SU-DHL-6 (cell line): Measurements from ENCODE around the gene TIPRL.

Experiments
- H2AFZ ChIP-seq: fragments of 200-600 bp; sonication (generic); 2 replicates; pipeline ENCODE4 v1.6.1; 2014; ENCODE audit warnings: low read depth, mild to moderate bottlenecking, moderate library complexity, mixed read lengths, antibody characterized with exemption, low read length; ENCODE audit not compliant: severe bottlenecking
- H3F3A ChIP-seq: fragments of 200-600 bp; shearing (Covaris generic); 2 replicates; pipeline ENCODE4 v1.6.0; 2016; ENCODE audit warnings: antibody characterized with exemption, mild to moderate bottlenecking; ENCODE audit not compliant: insufficient read depth
- H3K27ac ChIP-seq: fragments of 200-600 bp; sonication (generic); 2 replicates; pipeline ENCODE4 v1.5.1; 2016; ENCODE audit warnings: low read depth, mild to moderate bottlenecking, low read length, moderate library complexity, mixed read lengths
- H3K27me3 ChIP-seq: fragments of 200-600 bp; sonication (generic), shearing (Covaris generic); 2 replicates; pipeline ENCODE4 v1.6.0; 2014; ENCODE audit warnings: mild to moderate bottlenecking, low read length
- H3K36me3 ChIP-seq: fragments of 200-600 bp; sonication (generic); 2 replicates; pipeline ENCODE4 v1.6.1; 2014; ENCODE audit warnings: mild to moderate bottlenecking, low read length, mixed read lengths
- H3K4me2 ChIP-seq: fragments of 300-600, 200-600 bp; shearing (Covaris generic), sonication (generic); 2 replicates; pipeline ENCODE4 v1.6.0; 2014; ENCODE audit warnings: low read length, low read depth, mild to moderate bottlenecking; ENCODE audit not compliant: poor library complexity, severe bottlenecking
- H3K4me3 ChIP-seq: fragments of 200-600 bp; sonication (generic); 2 replicates; pipeline ENCODE4 v1.5.1; 2014; ENCODE audit warnings: antibody characterized with exemption, low read length, mild to moderate bottlenecking, mixed read lengths; ENCODE audit not compliant: insufficient read depth, poor library complexity, severe bottlenecking
- H3K79me2 ChIP-seq: fragments of 200-600 bp; sonication (generic); 2 replicates; pipeline ENCODE4 v1.6.1; 2014; ENCODE audit warnings: mild to moderate bottlenecking, low read length, moderate library complexity; ENCODE audit not compliant: insufficient read depth
- H3K9ac ChIP-seq: fragments of 200-600 bp; sonication (generic); 2 replicates; pipeline ENCODE4 v1.7.0; 2014; ENCODE audit warnings: mild to moderate bottlenecking, low read length
- H3K9me2 ChIP-seq: fragments of 200-600 bp; sonication (generic); replicated peaks from 2 replicates; pipeline ENCODE4 v1.6.1; 2014; ENCODE audit warnings: low read length; ENCODE audit not compliant: insufficient read depth
- H3K9me3 ChIP-seq: fragments of 200-600 bp; sonication (generic); 2 replicates; pipeline ENCODE4 v1.6.1; 2014; ENCODE audit warnings: low read length, mixed read lengths; ENCODE audit not compliant: insufficient read depth
- H4K20me1 ChIP-seq: fragments of 200-600 bp; sonication (generic); 2 replicates; pipeline ENCODE4 v1.6.1; 2014; ENCODE audit warnings: low read depth, mild to moderate bottlenecking, antibody characterized with exemption, low read length, moderate library complexity, mixed read lengths
- CTCF ChIP-seq: fragments of 200-600 bp; sonication (generic); IDR thresholded peaks from one replicate; pipeline ENCODE4 v1.5.1; 2017; ENCODE audit warnings: antibody characterized with exemption, mild to moderate bottlenecking, low read length, moderate library complexity; ENCODE audit not compliant: insufficient read depth, poor library complexity, severe bottlenecking
- EZH2phosphoT487 ChIP-seq: fragments of 200-600 bp; sonication (generic), shearing (Covaris generic); conservative IDR thresholded peaks from 2 replicates; pipeline ENCODE4 v1.6.1; 2018; ENCODE audit warnings: mild to moderate bottlenecking, antibody characterized with exemption, low read length, moderate library complexity, mixed read lengths

TIPRL gene

GRCh38 chr1:168236836-168237611, 58.3 kb downstream of the TIPRL start:
- Histone ChIP-seq H3K79me2 (no peaks in the 10 kb centered on the region), H2AFZ (no peak overlapping the region), H3K9ac (no peak overlapping the region), H3K27me3 (no peaks in the 10 kb centered on the region), H3K9me3 (no peaks in the 10 kb centered on the region), H3K36me3 (peaks cover 16% of the 10 kb centered on the region; the same call in 1 of the 2 replicates), H3K4me3 (no peak overlapping the region), H3K9me2 (no peaks in the 10 kb centered on the region), H4K20me1 (no peaks in the 10 kb centered on the region), H3K4me2 (no peak overlapping the region), H3F3A (no peaks in the 10 kb centered on the region), H3K27ac (no peak overlapping the region)
- no peak for TF ChIP-seq EZH2phosphoT487
- no peak for TF ChIP-seq CTCF

- Histone ChIP-seq H2AFZ (no peak overlapping the region), H3K9me2 (no peaks in the 10 kb centered on the region), H3K4me3 (no peak overlapping the region), H3K9ac (no peak overlapping the region), H3K9me3 (no peaks in the 10 kb centered on the region), H3K79me2 (0 out of 2 replicates have a peak, but pooled peaks cover 20% of the 10 kb centered on the region), H3K27ac (no peak overlapping the region), H3F3A (no peaks in the 10 kb centered on the region; the same call in 1 of the 2 replicates), H4K20me1 (no peaks in the 10 kb centered on the region), H3K4me2 (no peak overlapping the region), H3K36me3 (peaks cover 12% of the 10 kb centered on the region; the same call in 1 of the 2 replicates), H3K27me3 (no peaks in the 10 kb centered on the region)
- TF ChIP-seq CTCF: no peak
- TF ChIP-seq EZH2phosphoT487: no peak
These were observed 64.4 kb downstream of the TIPRL start for GRCh38 chr1:168243198-168243597.

- no peaks in the 10 kb centered on the region; the same call in 1 of the 2 replicates for H3F3A ChIP-seq
- H3K27ac ChIP-seq: no peak overlapping the region
- peaks cover 12% of the 10 kb centered on the region; the same call in 1 of the 2 replicates for H3K36me3 ChIP-seq
- H4K20me1 ChIP-seq: no peaks in the 10 kb centered on the region
- 0 out of 2 replicates have a peak, but pooled peaks cover 20% of the 10 kb centered on the region for H3K79me2 ChIP-seq
- H3K9me2 ChIP-seq: no peaks in the 10 kb centered on the region
- H2AFZ ChIP-seq: no peak overlapping the region
- H3K4me3 ChIP-seq: no peak overlapping the region
- H3K27me3 ChIP-seq: no peaks in the 10 kb centered on the region
- no peak for TF ChIP-seq EZH2phosphoT487
- no peak for TF ChIP-seq CTCF
- no peak overlapping the region for H3K4me2 ChIP-seq
- H3K9ac ChIP-seq: no peak overlapping the region
- no peaks in the 10 kb centered on the region for H3K9me3 ChIP-seq
These were observed 65.0 kb downstream of the TIPRL start for GRCh38 chr1:168243636-168244212.
